ENCODE results near the gene TBX20. TPM values are rescaled to one million over a fixed set of nuclear protein-coding genes. Genes with fewer than 3 reads are reported as not detected.
"Not testable (repeated sequence)": the region's sequence is repeated elsewhere in the genome, so short reads cannot be mapped to it uniquely, and the experiment has no call there.

The TBX20 gene
- total and polyA plus RNA-seq, 7 donors = not detected

DNA sequence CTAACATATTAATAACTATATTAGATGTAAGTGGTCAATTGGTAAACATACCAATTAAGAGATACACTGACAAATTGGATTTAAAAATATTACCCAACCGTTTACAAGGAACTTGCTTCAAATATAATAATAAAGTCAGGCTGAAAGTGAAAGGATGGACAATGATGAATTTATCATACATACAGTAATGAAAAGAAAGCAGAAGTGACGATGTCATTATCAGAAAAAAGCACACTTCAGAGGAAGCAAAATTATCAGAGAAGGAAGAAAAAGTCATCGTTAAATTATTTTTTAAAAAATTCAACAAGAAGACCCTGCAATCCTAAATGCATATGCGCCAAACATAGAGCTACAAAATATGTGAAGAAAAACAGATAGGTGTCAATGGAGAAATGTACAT lies 81.8 kb downstream of the TBX20 start:
- DNase-seq, H3K4me1 ChIP-seq: not testable (repeated sequence)

DNA sequence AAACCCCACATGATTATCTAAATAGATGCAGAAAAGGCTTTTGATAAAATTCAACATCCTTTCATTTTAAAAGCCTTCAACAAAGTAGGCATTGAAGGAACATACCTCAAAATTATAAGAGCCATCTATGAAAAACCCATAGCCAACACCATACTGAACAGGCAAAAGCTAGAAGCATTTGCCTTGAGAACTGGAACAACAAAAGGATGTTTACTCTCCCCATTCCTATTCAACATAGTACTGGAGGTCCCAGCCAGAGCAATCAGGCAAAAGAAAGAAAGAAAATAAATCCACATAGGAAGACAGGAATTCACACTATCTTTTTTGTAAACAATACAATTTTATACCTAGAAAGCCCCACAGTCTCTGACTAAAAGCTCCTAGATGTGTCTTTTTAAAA lies 86.2 kb downstream of the TBX20 start:
- intact Hi-C loops (cut with DNase I); H3K27ac ChIP-seq; H3K9me3 ChIP-seq; ATAC-seq; H3K27me3 ChIP-seq (ENCODE audit: insufficient read depth in 3 of 3, low read length in 2 of 3); DNase-seq; H3K4me3 ChIP-seq; H3K36me3 ChIP-seq (ENCODE audit: insufficient read depth in 1 of 2, low read depth in 1 of 2); H3K4me1 ChIP-seq: not testable (repeated sequence)

More for the DNA sequence above, 81.8 kb downstream of the TBX20 start:
- ATAC-seq; H3K27ac ChIP-seq; H3K9me3 ChIP-seq; H3K36me3 ChIP-seq (ENCODE audit: insufficient read depth in 1 of 2, low read depth in 1 of 2); H3K27me3 ChIP-seq (ENCODE audit: insufficient read depth in 3 of 3, low read length in 2 of 3); intact Hi-C loops (cut with DNase I); H3K4me3 ChIP-seq: not testable (repeated sequence)
- WGBS, 3 donors = 73 to 76% (median 74%) methylated on average over 4 of the region's 4 CpGs

DNA sequence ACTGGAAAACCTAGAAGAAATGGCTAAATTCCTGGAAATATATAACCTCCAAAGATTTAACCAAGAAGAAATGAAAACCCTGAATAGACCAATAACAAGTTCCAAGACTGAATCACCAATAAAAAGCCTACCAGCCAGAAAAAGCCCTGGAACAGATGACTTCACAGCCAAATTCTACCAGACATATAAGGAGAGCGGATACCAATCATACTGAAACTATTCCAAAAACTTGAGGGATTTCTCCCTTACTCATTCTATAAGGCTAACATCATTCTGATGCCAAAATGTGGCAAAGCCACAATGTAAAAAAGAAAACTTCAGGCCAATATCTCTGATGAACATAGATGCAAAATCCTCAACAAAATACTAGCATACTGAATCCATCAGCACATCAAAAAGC lies 86.7 kb downstream of the TBX20 start:
- H3K4me1 ChIP-seq; H3K27ac ChIP-seq; H3K9me3 ChIP-seq; H3K27me3 ChIP-seq (ENCODE audit: insufficient read depth in 3 of 3, low read length in 2 of 3); H3K36me3 ChIP-seq (ENCODE audit: insufficient read depth in 1 of 2, low read depth in 1 of 2); ATAC-seq; DNase-seq; H3K4me3 ChIP-seq; intact Hi-C loops (cut with DNase I): not testable (repeated sequence)
- WGBS, 3 donors = 80 to 87% (median 83%) methylated on average over 1 of the region's 1 CpG

DNA sequence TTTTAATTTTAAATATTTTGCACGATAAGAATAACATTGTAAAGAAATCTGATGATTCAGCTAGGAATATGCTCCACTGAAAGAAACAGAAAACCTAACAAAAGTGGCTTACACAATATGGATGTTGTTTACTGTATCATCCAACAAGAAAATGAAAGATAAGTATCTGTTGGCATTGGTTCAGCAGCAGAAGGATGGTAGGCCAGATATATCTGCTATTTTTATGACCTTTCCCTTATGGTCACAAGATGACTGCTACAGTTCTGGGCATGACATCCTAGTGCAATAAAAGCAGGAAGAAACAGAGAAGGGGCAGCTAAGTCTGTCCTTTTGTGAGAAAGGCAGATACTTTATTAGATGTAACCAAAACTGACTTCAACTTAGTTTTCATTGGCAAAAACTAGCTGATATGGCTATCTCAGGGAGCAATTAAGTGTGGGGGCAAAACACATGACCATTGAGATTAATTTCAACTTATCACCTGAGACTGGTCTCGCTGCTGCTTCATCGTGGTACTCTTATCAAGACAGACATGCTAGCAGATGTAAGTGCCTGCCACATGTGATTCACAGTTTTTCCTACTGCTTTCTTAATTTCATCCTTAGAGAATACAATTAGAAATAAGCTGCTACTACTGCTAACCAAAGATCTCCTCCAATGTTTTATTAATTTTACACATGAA lies 92.7 kb downstream of the TBX20 start:
- intact Hi-C loops (cut with DNase I); ATAC-seq; H3K36me3 ChIP-seq (ENCODE audit: insufficient read depth in 1 of 2, low read depth in 1 of 2); H3K4me1 ChIP-seq; DNase-seq; H3K27me3 ChIP-seq (ENCODE audit: insufficient read depth in 3 of 3, low read length in 2 of 3); H3K9me3 ChIP-seq; H3K4me3 ChIP-seq; H3K27ac ChIP-seq: not testable (repeated sequence)
- 43 to 51% (median 47%) methylated on average over 3 of the region's 3 CpGs for WGBS, 3 donors

Other genes starting within 250 kb of the TBX20 start
- gene DPY19L1, start 216.6 kb downstream of the TBX20 start, total RNA-seq = 1 to 10 TPM; 2.3 to 8.6 (median 5.0) TPM
- gene DPY19L1, start 216.6 kb downstream of the TBX20 start, polyA plus RNA-seq = 1 to 10 TPM; 2.4 to 4.6 (median 3.6) TPM

Measured in psoas muscle (tissue), 8 donors.